Smooth muscle cell (in vitro differentiated cells): ENCODE data around the gene SETBP1. TPM values are rescaled to one million over a fixed set of nuclear protein-coding genes. Genes with fewer than 3 reads are reported as not detected.

Experiments used
- DNase-seq: peaks from one replicate; lab custom pipeline; 2025; ENCODE audit not compliant: unreplicated experiment; lab: John Stamatoyannopoulos, UW
- H2AFZ ChIP-seq: fragments of 200-600 bp; sonication (generic); 2 replicates; pipeline ENCODE4 v1.6.0; 2016; ENCODE audit warnings: antibody characterized with exemption, low read depth, mild to moderate bottlenecking
- H3F3A ChIP-seq: fragments of 200-600 bp; sonication (generic); 2 replicates; pipeline ENCODE4 v1.6.0; 2017; ENCODE audit warnings: antibody characterized with exemption, low read depth
- H3K27ac ChIP-seq: fragments of 200-600 bp; sonication (generic); 2 replicates; pipeline ENCODE4 v1.5.1; 2016; ENCODE audit warnings: low read depth, mild to moderate bottlenecking
- H3K27me3 ChIP-seq: fragments of 200-600 bp; sonication (generic); 2 replicates; pipeline ENCODE4 v1.6.1; 2016; ENCODE audit warnings: low read depth, mild to moderate bottlenecking
- H3K36me3 ChIP-seq: fragments of 200-600 bp; sonication (generic); 2 replicates; pipeline ENCODE4 v1.5.1; 2016; ENCODE audit warnings: low read depth
- H3K4me1 ChIP-seq: fragments of 200-600 bp; sonication (generic); 2 replicates; pipeline ENCODE4 v1.5.1; 2016; ENCODE audit warnings: low read depth
- H3K4me2 ChIP-seq: fragments of 200-600 bp; sonication (generic); 2 replicates; pipeline ENCODE4 v1.6.0; 2016; ENCODE audit warnings: mild to moderate bottlenecking
- H3K4me3 ChIP-seq: fragments of 200-600 bp; sonication (generic); 2 replicates; pipeline ENCODE4 v1.5.1; 2016; ENCODE audit warnings: mild to moderate bottlenecking
- H3K79me2 ChIP-seq: fragments of 200-600 bp; sonication (generic); 2 replicates; pipeline ENCODE4 v1.6.0; 2016; ENCODE audit warnings: low read depth, mild to moderate bottlenecking
- H3K9ac ChIP-seq: fragments of 200-600 bp; sonication (generic); 2 replicates; pipeline ENCODE4 v1.6.0; 2016; ENCODE audit warnings: low read depth
- H3K9me3 ChIP-seq: fragments of 200-600 bp; sonication (generic); replicated peaks from 2 replicates; pipeline ENCODE4 v1.5.1; 2016; ENCODE audit warnings: low read depth
- H4K20me1 ChIP-seq: fragments of 200-600 bp; sonication (generic); 2 replicates; pipeline ENCODE4 v1.6.0; 2016; ENCODE audit warnings: low read depth
- CTCF ChIP-seq: fragments of 200-600 bp; sonication (generic); IDR thresholded peaks from 2 replicates; pipeline ENCODE4 v1.5.1; 2017; ENCODE audit warnings: borderline replicate concordance, mild to moderate bottlenecking, antibody characterized with exemption; ENCODE audit not compliant: insufficient read depth, poor library complexity, severe bottlenecking
- WGBS: methylation state at CpG from one replicate; pipeline ENCODE4 v1.1.7; 2016; ENCODE audit warnings: low lambda C conversion rate; 5-methylcytosine and 5-hydroxymethylcytosine counted together
- polyA plus RNA-seq: library from polyadenylated mRNA; unstranded; fragments of >200 nt; fragmentation: Nextera tagmentation; extraction: Ambion mirVana; gene quantifications from 2 replicates; pipeline ENCODE4 v1.2.1, GENCODE V29; 2016
- total RNA-seq: library from RNA; depleted of rRNA; stranded (reverse); fragments of >200 nt; gene quantifications from 2 replicates; pipeline ENCODE4 v1.2.3, GENCODE V29; 2014

Gene SETBP1
- total and polyA plus RNA-seq, 2 experiments from 2014 or later: 6.1 to 17.7 TPM

GRCh38 chr18:45102126-45102525, 421.4 kb downstream of the SETBP1 start:
- WGBS: 93% methylated on average over 3 of the region's 3 CpGs
- Histone ChIP-seq H4K20me1 (no peaks in the 10 kb centered on the region), H2AFZ (no peak overlapping the region)

DNA sequence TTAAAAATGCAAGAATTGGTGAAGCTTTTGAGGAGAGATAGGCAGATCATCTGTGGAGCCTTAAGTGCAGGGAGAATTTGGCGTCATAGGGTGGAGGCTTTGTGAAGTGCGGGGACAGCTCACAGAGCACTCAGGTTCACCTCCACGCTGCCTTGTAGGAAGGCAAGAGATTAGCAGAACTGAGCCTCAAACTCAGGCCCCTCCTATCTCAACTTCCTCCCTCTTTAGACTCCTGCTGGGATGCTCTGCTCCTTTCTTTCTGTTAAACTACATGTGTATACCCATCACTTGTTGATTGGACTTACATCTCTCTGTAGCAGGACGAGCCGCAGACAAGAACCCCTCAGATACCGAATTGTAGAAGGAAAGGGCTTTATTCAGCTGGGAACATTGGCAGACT, 422.2 kb downstream of the SETBP1 start:
- Histone ChIP-seq H3K9me3 (no peaks in the 10 kb centered on the region), H3K79me2 (no peaks in the 10 kb centered on the region), H3K4me1 (peaks cover 5% of the 10 kb centered on the region), H2AFZ (no peak overlapping the region), H3K36me3 (no peaks in the 10 kb centered on the region), H3K4me2 (no peak overlapping the region), H4K20me1 (no peaks in the 10 kb centered on the region), H3F3A (no peaks in the 10 kb centered on the region), H3K27ac (no peak overlapping the region), H3K4me3 (no peak overlapping the region), H3K27me3 (no peaks in the 10 kb centered on the region), H3K9ac (no peak overlapping the region)
- TF ChIP-seq CTCF: no peak
- 85% methylated on average over 6 of the region's 6 CpGs for WGBS
- DNase-seq: no peak

More at GRCh38 chr18:45102126-45102525, 421.4 kb downstream of the SETBP1 start:
- Histone ChIP-seq H3K27me3 (no peaks in the 10 kb centered on the region), H3K9me3 (no peaks in the 10 kb centered on the region), H3K4me2 (no peak overlapping the region), H3K9ac (no peak overlapping the region), H3K27ac (no peak overlapping the region), H3K4me3 (no peak overlapping the region), H3K36me3 (no peaks in the 10 kb centered on the region), H3F3A (no peaks in the 10 kb centered on the region), H3K4me1 (peaks cover 5% of the 10 kb centered on the region), H3K79me2 (no peaks in the 10 kb centered on the region)
- TF ChIP-seq CTCF: no peak
- no peak for DNase-seq

DNA sequence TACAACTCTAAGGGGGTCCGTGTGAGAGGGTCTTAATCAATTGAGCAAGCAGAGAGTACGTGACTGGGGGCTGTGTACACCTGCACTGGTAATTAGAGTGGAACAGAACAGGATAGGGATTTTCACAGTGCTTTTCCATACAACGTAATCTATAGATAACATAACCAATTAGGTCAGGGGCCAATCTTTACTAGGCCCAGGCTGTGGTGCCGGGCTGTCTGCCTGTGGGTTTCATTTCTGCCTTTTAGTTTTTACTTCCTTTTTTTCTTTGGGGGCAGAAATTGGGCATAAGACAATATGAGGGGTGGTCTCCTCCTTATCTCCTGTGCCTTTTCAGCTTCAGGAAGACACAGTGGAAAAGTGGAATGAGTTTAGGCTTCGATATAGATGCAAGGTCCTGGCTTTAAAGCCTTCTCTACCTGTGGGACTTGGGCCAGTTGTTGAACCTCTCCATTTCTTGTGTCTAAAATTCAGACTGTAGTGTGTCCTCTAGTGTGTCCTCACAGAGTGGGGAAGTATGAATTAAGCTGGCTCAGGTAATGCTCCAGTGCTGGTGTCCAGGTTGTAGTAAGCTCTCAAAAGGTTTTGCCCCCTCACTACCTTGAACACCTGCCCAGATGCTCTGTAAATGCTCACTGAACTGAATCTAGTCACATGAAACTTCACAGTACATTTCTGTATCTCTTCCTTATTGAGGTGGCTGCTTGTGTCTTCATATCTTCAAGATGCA, 422.8 kb downstream of the SETBP1 start:
- H3K9ac ChIP-seq: no peak overlapping the region
- no peaks in the 10 kb centered on the region for H4K20me1 ChIP-seq
- no peak for TF ChIP-seq CTCF
- H3K4me2 ChIP-seq: no peak overlapping the region
- H3F3A ChIP-seq: no peaks in the 10 kb centered on the region
- H3K9me3 ChIP-seq: no peaks in the 10 kb centered on the region
- H3K4me1 ChIP-seq: peaks cover 5% of the 10 kb centered on the region
- H3K27me3 ChIP-seq: no peaks in the 10 kb centered on the region
- H2AFZ ChIP-seq: no peak overlapping the region
- no peak for DNase-seq
- no peaks in the 10 kb centered on the region for H3K36me3 ChIP-seq
- no peaks in the 10 kb centered on the region for H3K79me2 ChIP-seq
- H3K27ac ChIP-seq: no peak overlapping the region
- 89% methylated on average over 5 of the region's 5 CpGs for WGBS
- H3K4me3 ChIP-seq: no peak overlapping the region

GRCh38 chr18:45104049-45104395, 423.3 kb downstream of the SETBP1 start:
- no peaks in the 10 kb centered on the region for H3F3A ChIP-seq
- no peaks in the 10 kb centered on the region for H4K20me1 ChIP-seq
- H3K4me3 ChIP-seq: no peak overlapping the region
- H3K79me2 ChIP-seq: no peaks in the 10 kb centered on the region
- no peak overlapping the region for H3K4me2 ChIP-seq
- no peak for TF ChIP-seq CTCF
- no peak overlapping the region for H3K9ac ChIP-seq
- no peak for DNase-seq
- WGBS: 95% methylated on average over 1 of the region's 1 CpG
- H3K4me1 ChIP-seq: peaks cover 5% of the 10 kb centered on the region
- no peak overlapping the region for H3K27ac ChIP-seq
- no peak overlapping the region for H2AFZ ChIP-seq
- H3K9me3 ChIP-seq: no peaks in the 10 kb centered on the region
- no peaks in the 10 kb centered on the region for H3K27me3 ChIP-seq
- H3K36me3 ChIP-seq: no peaks in the 10 kb centered on the region
